Adrenal gland (tissue), 12 donors: ENCODE measurements around the gene SH3PXD2B. TPM values are rescaled to one million over a fixed set of nuclear protein-coding genes. Genes with fewer than 3 reads are reported as not detected.

Experiments
- DNase-seq, 7 donors: peaks; one replicate each; pipeline ENCODE4 v3.0.0-alpha.2; 2019 to 2020
- H3K27ac ChIP-seq, 5 donors: fragments of 200-600 bp; sonication (generic) in 4 of 5; 1 replicate in 3 of 5; 2 replicates in 2 of 5; pipeline versions ENCODE4 v1.5.1 to v1.8.0; 2016 to 2020; ENCODE audit warnings: mild to moderate bottlenecking in 1 of 5
- H3K27me3 ChIP-seq: fragments of 200-600 bp; 2 replicates; pipeline ENCODE4 v1.8.0; 2021
- H3K36me3 ChIP-seq, 2 donors: fragments of 200-600 bp; replicated peaks in 1 of 2; 1 replicate in 1 of 2; 2 replicates in 1 of 2; pipeline versions ENCODE4 v1.5.1 to v1.8.0; 2018 to 2022
- H3K4me1 ChIP-seq, 2 donors: fragments of 200-600 bp; replicated peaks in 1 of 2; 1 replicate in 1 of 2; 2 replicates in 1 of 2; pipeline versions ENCODE4 v1.5.1 to v1.8.0; 2018 to 2021
- H3K4me3 ChIP-seq, 4 donors: fragments of 200-600 bp; sonication (generic) in 3 of 4; one replicate each; pipeline ENCODE4 v1.5.1; 2016 to 2018
- H3K9me3 ChIP-seq, 3 donors: fragments of 200-600 bp; sonication (generic) in 1 of 3; replicated peaks in 1 of 3; 1 replicate in 2 of 3; 2 replicates in 1 of 3; pipeline versions ENCODE4 v1.5.1 to v1.8.0; 2016 to 2021
- POLR2A ChIP-seq, 2 donors: fragments of 450-650 bp; IDR thresholded peaks; one replicate each; pipeline ENCODE4 v1.6.1; 2017; ENCODE audit warnings: antibody characterized with exemption in 2 of 2, mild to moderate bottlenecking in 2 of 2, moderate library complexity in 1 of 2
- WGBS, 4 donors: extraction: QIAGEN DNeasy Blood & Tissue Kit in 2 of 4; methylation state at CpG; one replicate each; pipeline versions ENCODE4 v1.1.5 to v1.1.7; 2013 to 2017; 5-methylcytosine and 5-hydroxymethylcytosine counted together
- intact Hi-C, 2 donors: fragments of 100-400 bp; cut with DNase I; formaldehyde crosslinking; loops; one replicate each; pipeline versions ENCODE4 v1.14.1 to v1.15.0; 2022 to 2023
- polyA plus RNA-seq, 3 donors: library from polyadenylated mRNA; stranded (reverse); fragments of 200-250 nt in 2 of 3; fragments of 350-450 nt in 1 of 3; fragmentation: Illumina TruSeq in 1 of 3; extraction: RNeasy Lipid Tissue Mini Kit (QIAGEN cat#74804) in 1 of 3; gene quantifications; one replicate each; pipeline ENCODE4 v1.2.3, GENCODE V29; 2013 to 2014
- total RNA-seq, 9 donors: library from RNA; depleted of rRNA in 4 of 9; stranded (reverse); fragments of >200 nt in 4 of 9; fragments of 120-200 nt in 1 of 9; fragmentation: NEBNext Ultra II Directional in 1 of 9; extraction: Animal tissue kit (Norgen Biotek cat#: 25700) in 1 of 9; gene quantifications; one replicate each; pipeline versions ENCODE4 v1.1.0 to v1.2.4, GENCODE V29; 2013 to 2023
- TF ChIP-seq, protein P1 (sequence below), 6 experiments: fragments of 450-650 bp in 4 of 6; fragments of 200-600 bp in 2 of 6; sonication (generic) in 1 of 6; IDR thresholded peaks; 1 replicate in 5 of 6; 2 replicates in 1 of 6; pipeline versions ENCODE4 v1.5.1 to v1.8.0; 2016 to 2021; ENCODE audit warnings: antibody characterized with exemption in 6 of 6, mild to moderate bottlenecking in 2 of 6, moderate library complexity in 1 of 6
- donor health status: healthy with polysubstance abuse.
- donor health status: Bipolar disorder and iron deficiency.
- donor health status: DM: yes; HTN: yes; CAD: no.
- donor health status: DM: no; HTN: no; CAD: no.
- donor health status: DM: no; HTN: no; CAD: no.
- donor health status: DM: yes; HTN: yes; CAD: no.

The SH3PXD2B gene
- total and polyA plus RNA-seq, 12 donors: 15.2 to 111 (median 51.5) TPM

DNA sequence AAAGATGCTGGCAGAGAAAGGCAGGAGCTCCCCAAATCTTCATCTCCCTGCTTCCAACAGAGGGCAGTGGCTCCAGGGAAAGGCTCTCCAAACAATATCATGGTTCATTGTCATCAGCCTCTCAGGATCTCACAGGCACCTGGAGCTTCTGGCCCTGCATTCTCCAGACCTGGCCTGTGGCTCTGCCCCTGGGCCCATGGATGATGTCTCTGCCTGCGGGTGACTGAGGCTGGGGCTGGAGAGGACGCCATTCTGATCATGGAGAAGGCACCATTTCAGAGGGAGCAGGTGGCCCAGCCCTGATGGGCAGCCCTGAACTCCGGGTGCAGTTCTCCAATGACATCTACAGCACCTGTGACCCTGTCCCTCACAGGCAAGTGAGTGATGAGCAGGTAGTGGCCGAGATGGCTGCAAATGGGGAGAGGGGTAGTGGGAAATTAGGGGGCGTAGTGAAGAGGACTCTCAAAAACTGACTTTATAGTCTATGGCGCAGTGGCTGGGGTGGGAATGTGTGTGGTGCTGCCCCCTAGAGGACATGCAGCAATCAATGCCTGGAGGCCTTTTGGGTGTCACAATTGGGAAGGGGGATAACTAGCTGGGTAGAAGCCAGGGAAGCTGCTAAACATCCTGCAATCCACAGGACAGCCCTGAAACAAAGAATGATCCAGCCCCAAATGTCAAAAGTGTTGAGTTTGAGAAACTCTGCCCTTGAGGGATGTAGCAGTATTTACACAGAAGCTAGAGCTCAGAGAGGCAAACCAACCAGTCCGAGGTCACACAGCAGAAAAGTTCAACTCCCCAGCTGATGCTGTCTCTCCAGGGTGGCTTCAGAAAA lies 3.2 kb downstream of the SH3PXD2B start:
- no peaks in the 10 kb centered on the region for H3K27me3 ChIP-seq
- DNase-seq: peak in 5 of 7 donors; percentile 53 to 76 (median 71)
- no peaks in the 10 kb centered on the region for H3K9me3 ChIP-seq
- H3K36me3 ChIP-seq: no peaks in the 10 kb centered on the region
- peaks cover 40 to 77% of the 10 kb centered on the region in 2 donors for H3K4me1 ChIP-seq
- 78 to 86% (median 79%) methylated on average over 7 of the region's 7 CpGs for WGBS, 4 donors
- peak overlapping the region in 1 of 4 donors; percentile 12 for H3K4me3 ChIP-seq
- peak overlapping the region; percentile 76 to 97 (median 83) for H3K27ac ChIP-seq
- intact Hi-C loops: no loop called here
- TF ChIP-seq, protein P1, sequence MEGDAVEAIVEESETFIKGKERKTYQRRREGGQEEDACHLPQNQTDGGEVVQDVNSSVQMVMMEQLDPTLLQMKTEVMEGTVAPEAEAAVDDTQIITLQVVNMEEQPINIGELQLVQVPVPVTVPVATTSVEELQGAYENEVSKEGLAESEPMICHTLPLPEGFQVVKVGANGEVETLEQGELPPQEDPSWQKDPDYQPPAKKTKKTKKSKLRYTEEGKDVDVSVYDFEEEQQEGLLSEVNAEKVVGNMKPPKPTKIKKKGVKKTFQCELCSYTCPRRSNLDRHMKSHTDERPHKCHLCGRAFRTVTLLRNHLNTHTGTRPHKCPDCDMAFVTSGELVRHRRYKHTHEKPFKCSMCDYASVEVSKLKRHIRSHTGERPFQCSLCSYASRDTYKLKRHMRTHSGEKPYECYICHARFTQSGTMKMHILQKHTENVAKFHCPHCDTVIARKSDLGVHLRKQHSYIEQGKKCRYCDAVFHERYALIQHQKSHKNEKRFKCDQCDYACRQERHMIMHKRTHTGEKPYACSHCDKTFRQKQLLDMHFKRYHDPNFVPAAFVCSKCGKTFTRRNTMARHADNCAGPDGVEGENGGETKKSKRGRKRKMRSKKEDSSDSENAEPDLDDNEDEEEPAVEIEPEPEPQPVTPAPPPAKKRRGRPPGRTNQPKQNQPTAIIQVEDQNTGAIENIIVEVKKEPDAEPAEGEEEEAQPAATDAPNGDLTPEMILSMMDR (IDR thresholded peaks at IDR 0.05): peak; percentile 51 to 76 (median 66)
- no peak for TF ChIP-seq POLR2A (IDR thresholded peaks at IDR 0.05)

DNA sequence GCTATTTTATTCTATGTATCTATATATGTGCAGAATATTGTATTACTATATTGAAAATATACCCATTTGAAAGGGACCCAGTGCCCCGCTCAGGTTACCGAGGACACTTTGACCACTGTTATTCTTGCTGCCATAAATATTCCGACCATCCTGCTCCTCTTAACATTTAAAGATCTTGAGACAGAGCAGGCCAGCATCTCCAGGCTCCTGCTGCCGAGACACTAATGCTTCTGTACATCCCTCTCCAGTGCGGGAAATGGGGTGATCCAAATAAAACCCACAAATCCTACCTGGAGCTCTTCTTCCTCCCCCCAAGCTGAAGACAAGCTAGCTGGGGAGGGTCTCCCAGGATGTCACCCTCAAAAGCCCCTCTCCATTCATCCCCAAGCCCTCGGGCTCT lies 3.9 kb downstream of the SH3PXD2B start:
- Histone ChIP-seq H3K9me3 (no peaks in the 10 kb centered on the region), H3K36me3 (no peaks in the 10 kb centered on the region), H3K4me1 (peaks cover 43 to 82% of the 10 kb centered on the region in 2 donors), H3K27ac (peak overlapping the region in 3 of 5 donors; percentile 83 to 97 (median 96)), H3K27me3 (no peaks in the 10 kb centered on the region), H3K4me3 (no peak overlapping the region)
- TF ChIP-seq POLR2A (IDR thresholded peaks at IDR 0.05): no peak
- 84 to 92% (median 88%) methylated on average over 6 of the region's 6 CpGs for WGBS, 4 donors
- peak in 1 of 7 donors; percentile 53 for DNase-seq
- intact Hi-C loops: no loop called here

DNA sequence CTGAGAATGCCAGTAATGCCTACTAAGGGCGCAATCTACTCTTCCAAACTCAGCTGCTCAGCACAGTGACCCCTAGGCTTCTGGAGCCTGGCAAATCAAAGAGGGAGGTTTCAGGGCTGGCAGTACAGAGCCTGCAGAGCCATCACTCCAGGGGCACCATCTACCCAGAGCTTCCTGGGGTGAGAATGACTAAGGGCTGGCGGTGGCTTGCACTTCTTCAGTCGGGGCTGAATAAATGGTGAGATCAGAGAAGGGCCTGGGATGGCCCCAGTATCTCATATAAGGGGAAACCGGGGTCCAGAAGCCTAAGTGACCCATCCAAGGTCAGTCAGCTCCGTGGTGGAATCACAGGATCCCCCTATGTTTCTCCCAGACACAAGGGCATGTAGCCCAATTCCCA lies 5.3 kb downstream of the SH3PXD2B start:
- Histone ChIP-seq H3K9me3 (no peaks in the 10 kb centered on the region), H3K27ac (peak overlapping the region in 3 of 5 donors; percentile 9 to 14 (median 9)), H3K27me3 (no peaks in the 10 kb centered on the region), H3K4me3 (no peak overlapping the region), H3K36me3 (no peaks in the 10 kb centered on the region), H3K4me1 (peaks cover 50 to 87% of the 10 kb centered on the region in 2 donors)
- TF ChIP-seq, protein P1 (IDR thresholded peaks at IDR 0.05): no peak
- WGBS, 4 donors: 59 to 79% (median 73%) methylated on average over 4 to 5 of the region's 5 CpGs
- peak in 1 of 7 donors; percentile 51 for DNase-seq
- intact Hi-C loops: no loop called here

DNA sequence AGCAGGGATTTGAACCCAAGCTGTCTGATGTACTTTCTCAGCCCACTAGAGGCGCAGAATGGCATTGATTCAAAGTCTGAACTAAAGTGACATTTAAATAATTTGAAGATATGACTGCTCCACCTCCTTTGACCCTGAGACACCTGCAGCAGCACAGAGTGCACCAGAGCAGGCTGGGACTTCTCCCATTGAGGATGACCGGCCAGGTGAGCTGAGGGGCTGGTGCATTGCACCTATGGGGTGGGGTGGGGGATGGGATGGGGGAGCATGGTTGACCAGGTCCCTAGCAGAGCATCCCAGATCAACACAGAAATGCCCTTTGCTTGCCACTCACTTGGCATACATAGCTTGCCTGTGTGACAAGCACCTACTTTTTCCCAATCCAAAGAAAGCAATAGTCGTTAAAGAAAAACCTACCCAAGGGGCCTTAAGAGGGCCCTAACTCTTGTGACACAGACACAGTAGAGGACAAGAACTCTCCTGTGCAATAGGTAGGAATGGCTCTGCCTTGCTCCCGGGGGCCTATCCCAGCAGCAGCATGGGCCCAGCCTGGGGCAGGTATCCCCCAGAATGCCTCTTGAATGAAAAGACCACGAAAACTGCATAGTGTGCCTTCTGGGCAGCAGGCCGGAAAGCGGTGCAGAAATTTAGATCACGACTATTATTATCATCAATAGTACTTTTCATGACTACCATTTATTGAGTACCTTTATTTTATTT lies 6.5 kb downstream of the SH3PXD2B start:
- intact Hi-C loops: no loop called here
- 84 to 93% (median 90%) methylated on average over 8 of the region's 8 CpGs for WGBS, 4 donors
- no peaks in the 10 kb centered on the region for H3K36me3 ChIP-seq

More for the DNA sequence above, 6.5 kb downstream of the SH3PXD2B start:
- no peak overlapping the region for H3K27ac ChIP-seq
- no peaks in the 10 kb centered on the region for H3K27me3 ChIP-seq
- H3K9me3 ChIP-seq: no peaks in the 10 kb centered on the region
- peak in 1 of 7 donors; percentile 34 for DNase-seq
- TF ChIP-seq, protein P1 (IDR thresholded peaks at IDR 0.05): no peak
- no peak for TF ChIP-seq POLR2A (IDR thresholded peaks at IDR 0.05)
- H3K4me1 ChIP-seq: peaks cover 62 to 94% of the 10 kb centered on the region in 2 donors
- H3K4me3 ChIP-seq: no peak overlapping the region
